H9 (cell line): ENCODE data around the gene PRKRA. TPM values are rescaled to one million over a fixed set of nuclear protein-coding genes. Genes with fewer than 3 reads are reported as not detected.
"Not testable (repeated sequence)": the region's sequence is repeated elsewhere in the genome, so short reads cannot be mapped to it uniquely, and the experiment has no call there.

Experiments used
- DNase-seq: peaks from one replicate; pipeline ENCODE4 v3.0.0-alpha.2; 2017
- H2AFZ ChIP-seq: one replicate; pipeline ENCODE4 v1.6.1; 2013; ENCODE audit warnings: mild to moderate bottlenecking, low read length, control low read depth, moderate library complexity
- H2AK5ac ChIP-seq: 2 replicates; pipeline ENCODE4 v1.6.1; 2013; ENCODE audit warnings: low read length, control low read depth, mixed read lengths; ENCODE audit not compliant: insufficient read length
- H2BK120ac ChIP-seq: one replicate; pipeline ENCODE4 v1.6.1; 2013; ENCODE audit warnings: low read depth, mild to moderate bottlenecking, low read length, control low read depth, inconsistent platforms; ENCODE audit not compliant: poor library complexity, severe bottlenecking
- H2BK12ac ChIP-seq: 2 replicates; pipeline ENCODE4 v1.6.1; 2013; ENCODE audit warnings: low read length, control low read depth, mixed read lengths, low read depth; ENCODE audit not compliant: insufficient read length
- H2BK15ac ChIP-seq: 2 replicates; pipeline ENCODE4 v1.6.1; 2013; ENCODE audit warnings: low read depth, low read length, control low read depth
- H2BK20ac ChIP-seq: one replicate; pipeline ENCODE4 v1.6.1; 2013; ENCODE audit warnings: low read depth, mild to moderate bottlenecking, low read length, control low read depth, inconsistent platforms; ENCODE audit not compliant: poor library complexity, severe bottlenecking
- H2BK5ac ChIP-seq: 2 replicates; pipeline ENCODE4 v1.6.1; 2013; ENCODE audit warnings: low read length, control low read depth, mixed read lengths; ENCODE audit not compliant: insufficient read length
- H3K14ac ChIP-seq: 2 replicates; pipeline ENCODE4 v1.6.1; 2013; ENCODE audit warnings: low read length, control low read depth; ENCODE audit not compliant: insufficient read depth
- H3K18ac ChIP-seq: 2 replicates; pipeline ENCODE4 v1.6.1; 2013; ENCODE audit warnings: low read depth, mild to moderate bottlenecking, mixed read lengths, low read length, control low read depth; ENCODE audit not compliant: insufficient read length
- H3K23ac ChIP-seq: 2 replicates; pipeline ENCODE4 v1.6.1; 2013; ENCODE audit warnings: low read length, control low read depth, mixed read lengths, low read depth; ENCODE audit not compliant: insufficient read length
- H3K23me2 ChIP-seq: 2 replicates; pipeline ENCODE4 v1.6.1; 2013; ENCODE audit warnings: low read depth, mild to moderate bottlenecking, mixed read lengths, low read length, control low read depth; ENCODE audit not compliant: insufficient read length, poor library complexity, severe bottlenecking
- H3K27ac ChIP-seq: 2 replicates; pipeline ENCODE4 v1.5.1; 2013; ENCODE audit warnings: low read length, control low read depth, mixed read lengths, low read depth; ENCODE audit not compliant: insufficient read length
- H3K27me3 ChIP-seq: 2 replicates; pipeline ENCODE4 v1.6.1; 2013; ENCODE audit warnings: low read length, control low read depth, inconsistent platforms; ENCODE audit not compliant: insufficient read depth
- H3K4ac ChIP-seq: 2 replicates; pipeline ENCODE4 v1.6.1; 2013; ENCODE audit warnings: low read depth, mild to moderate bottlenecking, control low read depth, inconsistent platforms, low read length, moderate library complexity
- H3K4me1 ChIP-seq: 2 replicates; pipeline ENCODE4 v1.6.1; 2013; ENCODE audit warnings: low read length, control low read depth, inconsistent platforms; ENCODE audit not compliant: insufficient read depth
- H3K4me2 ChIP-seq: 2 replicates; pipeline ENCODE4 v1.6.1; 2013; ENCODE audit warnings: low read length, control low read depth, mixed read lengths; ENCODE audit not compliant: insufficient read length, insufficient read depth
- H3K56ac ChIP-seq: 2 replicates; pipeline ENCODE4 v1.6.1; 2013; ENCODE audit warnings: low read depth, mild to moderate bottlenecking, mixed read lengths, low read length, control low read depth; ENCODE audit not compliant: insufficient read length
- H3K79me1 ChIP-seq: 2 replicates; pipeline ENCODE4 v1.6.1; 2013; ENCODE audit warnings: low read depth, mild to moderate bottlenecking, moderate library complexity, low read length, control low read depth, inconsistent platforms; ENCODE audit not compliant: insufficient read depth, poor library complexity, severe bottlenecking
- H3K79me2 ChIP-seq: 2 replicates; pipeline ENCODE4 v1.6.1; 2013; ENCODE audit warnings: low read length, control low read depth, inconsistent platforms; ENCODE audit not compliant: insufficient read depth
- H3K9ac ChIP-seq: 2 replicates; pipeline ENCODE4 v1.6.1; 2013; ENCODE audit warnings: low read length, control low read depth, mixed read lengths; ENCODE audit not compliant: insufficient read length; ENCODE audit errors: extremely low read depth
- H3K9me3 ChIP-seq: one replicate; pipeline ENCODE4 v1.6.1; 2013; ENCODE audit warnings: low read depth, low read length, inconsistent platforms; ENCODE audit not compliant: control insufficient read depth
- H3T11ph ChIP-seq: one replicate; pipeline ENCODE4 v1.6.1; 2013; ENCODE audit warnings: mild to moderate bottlenecking, low read length, control low read depth, inconsistent platforms
- H4K20me1 ChIP-seq: one replicate; pipeline ENCODE4 v1.6.1; 2013; ENCODE audit not compliant: control insufficient read depth, insufficient read length, insufficient read depth
- H4K5ac ChIP-seq: 2 replicates; pipeline ENCODE4 v1.6.1; 2013; ENCODE audit warnings: low read depth, mild to moderate bottlenecking, mixed read lengths, low read length, control low read depth; ENCODE audit not compliant: insufficient read length
- H4K8ac ChIP-seq: replicated peaks from 2 replicates; pipeline ENCODE4 v1.6.1; 2013; ENCODE audit warnings: low read length, control low read depth, mixed read lengths, low read depth; ENCODE audit not compliant: insufficient read length
- H4K91ac ChIP-seq: 2 replicates; pipeline ENCODE4 v1.6.1; 2013; ENCODE audit warnings: low read depth, mild to moderate bottlenecking, moderate library complexity, mixed read lengths, low read length, control low read depth; ENCODE audit not compliant: insufficient read length
- H3K27ac Mint-ChIP-seq, 3 experiments: 2 replicates in 2 of 3; 3 replicates in 1 of 3; pipeline ENCODE4 v1.8.0; 2020 to 2021; ENCODE audit warnings: mixed read lengths in 3 of 3, mild to moderate bottlenecking in 1 of 3, moderate library complexity in 1 of 3
- H3K27me3 Mint-ChIP-seq: 2 replicates; pipeline ENCODE4 v1.8.0; 2021; ENCODE audit warnings: low read depth, mild to moderate bottlenecking, moderate library complexity, mixed read lengths
- H3K36me3 Mint-ChIP-seq, 3 experiments: 2 replicates in 2 of 3; 3 replicates in 1 of 3; pipeline ENCODE4 v1.8.0; 2020 to 2021; ENCODE audit warnings: low read depth in 3 of 3, mixed read lengths in 3 of 3; ENCODE audit not compliant: insufficient read depth in 1 of 3
- H3K4me1 Mint-ChIP-seq, 2 experiments: 2 replicates each; pipeline ENCODE4 v1.8.0; 2020; ENCODE audit warnings: mixed read lengths in 2 of 2
- H3K4me3 Mint-ChIP-seq, 2 experiments: 2 replicates in 1 of 2; 3 replicates in 1 of 2; pipeline ENCODE4 v1.8.0; 2020 to 2021; ENCODE audit warnings: mild to moderate bottlenecking in 2 of 2, mixed read lengths in 2 of 2, moderate library complexity in 1 of 2
- H3K9me3 Mint-ChIP-seq, 2 experiments: 2 replicates in 1 of 2; 3 replicates in 1 of 2; pipeline ENCODE4 v1.8.0; 2020; ENCODE audit warnings: mild to moderate bottlenecking in 2 of 2, mixed read lengths in 2 of 2, moderate library complexity in 1 of 2
- CTCF ChIP-seq: fragments of 200-600 bp; sonication (generic); conservative IDR thresholded peaks from 3 replicates; pipeline ENCODE4 v1.8.0; 2021; ENCODE audit warnings: antibody characterized with exemption, mild to moderate bottlenecking
- WGBS: extraction: QIAGEN DNeasy Blood & Tissue Kit; methylation state at CpG from one replicate; pipeline ENCODE4 v1.1.7; 2013; ENCODE audit warnings: missing lambda C conversion rate, low lambda C conversion rate, mixed read lengths; ENCODE audit not compliant: insufficient read length; ENCODE audit errors: extremely low coverage; 5-methylcytosine and 5-hydroxymethylcytosine counted together
- total RNA-seq: library from RNA; stranded (reverse); gene quantifications from 2 replicates; pipeline ENCODE4 v1.2.1, GENCODE V29; 2021

Gene PRKRA
- total RNA-seq, 1 experiment from 2014 or later, result 61.5 TPM

DNA sequence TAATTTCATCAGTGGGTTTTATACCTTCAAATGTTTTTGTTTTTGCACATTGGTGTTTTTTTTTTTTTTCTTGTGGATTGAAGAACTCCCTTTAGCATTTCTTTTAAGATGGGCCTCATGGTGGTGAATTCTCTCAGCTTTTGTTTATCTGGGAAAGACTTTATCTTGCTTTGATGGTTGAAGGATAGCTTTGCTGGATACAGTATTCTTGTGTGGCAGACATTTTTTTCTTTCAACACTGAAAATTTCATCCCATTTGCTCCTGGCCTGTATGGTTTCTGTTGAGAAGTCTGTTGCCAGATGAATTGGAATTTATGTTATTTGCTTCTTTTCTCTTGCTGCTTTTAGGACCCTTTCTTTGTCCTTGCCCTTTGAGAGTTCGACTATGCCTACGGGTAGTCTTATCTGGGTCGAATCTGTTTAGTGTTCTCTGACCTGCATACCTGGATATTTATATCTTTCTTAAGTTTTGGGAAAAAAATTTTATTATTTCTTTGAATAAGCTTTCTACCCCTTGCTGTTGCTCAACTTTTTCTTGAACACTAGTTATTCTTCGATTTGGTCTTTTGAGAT lies 25.6 kb downstream of the PRKRA start:
- Histone ChIP-seq H2BK120ac (no peak overlapping the region), H2BK12ac (no peak overlapping the region), H3K23ac (no peak overlapping the region), H3K4ac (no peak overlapping the region), H2AFZ (no peak overlapping the region), H3K4me2 (no peak overlapping the region), H2BK20ac (no peak overlapping the region), H3K79me2 (no peaks in the 10 kb centered on the region), H4K20me1 (no peaks in the 10 kb centered on the region), H3K27me3 (no peaks in the 10 kb centered on the region), H3K27ac (no peak overlapping the region), H2BK15ac (no peak overlapping the region), H3K9ac (no peak overlapping the region), H3K79me1 (no peaks in the 10 kb centered on the region), H3K14ac (no peak overlapping the region), H3T11ph (no peak overlapping the region), H2AK5ac (no peak overlapping the region), H4K91ac (no peak overlapping the region), H3K23me2 (no peaks in the 10 kb centered on the region), H3K9me3 (no peaks in the 10 kb centered on the region), H4K8ac (no peak overlapping the region), H3K4me1 (no peaks in the 10 kb centered on the region), H2BK5ac (no peak overlapping the region), H3K18ac (no peak overlapping the region), H3K56ac (no peak overlapping the region), H4K5ac (no peak overlapping the region)
- no peak overlapping the region for H3K27ac Mint-ChIP-seq
- H3K4me1 Mint-ChIP-seq, result no peaks in the 10 kb centered on the region
- no CpG with 5 or more reads among the region's 4 CpGs for WGBS
- DNase-seq, result no peak
- peaks cover 2 to 7% of the 10 kb centered on the region in 2 experiments; a peak in 3 of 5 replicates for H3K9me3 Mint-ChIP-seq
- no peaks in the 10 kb centered on the region for H3K27me3 Mint-ChIP-seq
- no peak for TF ChIP-seq CTCF
- peaks cover 11 to 40% (median 28%) of the 10 kb centered on the region in 3 experiments; a peak in 6 of 7 replicates for H3K36me3 Mint-ChIP-seq
- H3K4me3 Mint-ChIP-seq, result no peak overlapping the region

DNA sequence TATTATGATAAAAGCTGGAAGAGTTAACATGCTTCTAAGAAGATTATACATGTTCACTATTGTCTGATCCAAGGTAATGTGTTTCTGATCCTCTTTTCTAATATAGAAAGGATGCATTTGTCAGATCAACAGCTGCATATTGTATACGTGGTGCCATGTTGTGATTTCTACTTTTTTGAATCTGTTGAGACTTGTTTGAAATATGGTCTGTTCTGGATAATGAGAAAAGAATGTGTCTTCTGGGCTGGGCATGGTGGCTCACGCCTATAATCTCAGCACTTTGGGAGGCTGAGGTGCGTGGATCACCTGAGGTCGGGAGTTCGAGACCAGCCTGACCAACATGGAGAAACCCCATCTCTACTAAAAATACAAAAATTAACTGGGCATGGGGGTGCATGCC lies 27.2 kb downstream of the PRKRA start:
- not testable (repeated sequence) for H3K79me1 ChIP-seq, H2AK5ac ChIP-seq, DNase-seq, H3K27me3 Mint-ChIP-seq, H4K20me1 ChIP-seq, H3K27ac Mint-ChIP-seq, H3K9me3 ChIP-seq, H2BK20ac ChIP-seq, H4K8ac ChIP-seq, H2BK120ac ChIP-seq, H3K14ac ChIP-seq, H3T11ph ChIP-seq, H3K79me2 ChIP-seq, H2BK12ac ChIP-seq, H4K5ac ChIP-seq, H2BK5ac ChIP-seq, H3K27ac ChIP-seq, H3K9me3 Mint-ChIP-seq, H3K4me1 Mint-ChIP-seq, H3K23me2 ChIP-seq, H3K23ac ChIP-seq, H2BK15ac ChIP-seq, H3K18ac ChIP-seq, H3K4ac ChIP-seq, H2AFZ ChIP-seq, H3K4me3 Mint-ChIP-seq, H3K56ac ChIP-seq, H3K4me2 ChIP-seq, H3K9ac ChIP-seq, H3K27me3 ChIP-seq, H4K91ac ChIP-seq, H3K4me1 ChIP-seq
- peaks cover 9 to 30% (median 16%) of the 10 kb centered on the region in 3 experiments; a peak in 6 of 7 replicates for H3K36me3 Mint-ChIP-seq
- no CpG with 5 or more reads among the region's 5 CpGs for WGBS
